Coronary artery (tissue), 2 donors: ENCODE measurements around the gene TMC3.

Experiments used
- DNase-seq: peaks from one replicate; pipeline ENCODE4 v3.0.0-alpha.2; 2017; ENCODE audit warnings: low spot score
- H3K27ac ChIP-seq, 2 donors: fragments of 200-600 bp; sonication (generic); one replicate each; pipeline ENCODE4 v1.5.1; 2016 to 2019
- H3K4me3 ChIP-seq: fragments of 200-600 bp; sonication (generic); 2 replicates; pipeline ENCODE4 v1.5.1; 2016; ENCODE audit warnings: mild to moderate bottlenecking, moderate library complexity
- TF ChIP-seq, protein P1 (sequence below): fragments of 200-600 bp; sonication (generic); IDR thresholded peaks from one replicate; pipeline ENCODE4 v1.5.1; 2019; ENCODE audit warnings: antibody characterized with exemption

TMC3 gene

DNA sequence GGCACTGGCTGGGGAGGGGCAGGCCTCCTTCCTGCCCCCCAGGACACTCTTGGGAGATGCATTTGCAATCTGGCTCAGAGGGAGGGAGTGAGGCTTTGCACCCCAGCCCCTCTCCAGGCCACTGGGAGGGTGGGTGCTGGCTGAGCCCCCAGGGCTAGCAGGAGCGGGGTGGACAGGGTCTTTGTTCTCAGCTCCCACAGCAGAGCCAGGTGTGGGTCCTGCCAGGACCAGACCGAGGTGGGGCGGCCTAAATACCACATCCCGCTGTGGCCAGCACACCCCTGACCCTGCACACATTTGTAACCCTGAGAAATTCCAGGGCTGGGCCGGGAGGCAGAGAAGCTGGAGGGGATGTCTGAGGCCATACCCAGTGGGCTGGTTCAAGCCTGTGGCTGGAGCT lies 91.1 kb downstream of the TMC3 start:
- DNase-seq, result no peak
- no peak overlapping the region for H3K27ac ChIP-seq

DNA sequence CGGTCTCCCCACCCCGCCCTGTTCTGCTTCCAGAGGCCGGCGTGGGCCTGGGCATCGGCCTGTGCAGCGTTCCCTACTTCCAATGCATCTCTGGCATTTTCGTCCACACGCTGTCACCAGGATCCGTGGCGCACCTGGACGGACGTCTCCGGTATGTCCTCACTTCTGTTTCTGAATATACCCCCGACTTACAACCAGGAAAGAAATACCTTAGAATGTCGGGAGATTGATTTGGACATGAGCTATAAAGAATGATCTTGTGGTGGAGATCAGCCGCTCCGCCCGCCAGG lies 91.5 kb downstream of the TMC3 start:
- TF ChIP-seq, protein P1, sequence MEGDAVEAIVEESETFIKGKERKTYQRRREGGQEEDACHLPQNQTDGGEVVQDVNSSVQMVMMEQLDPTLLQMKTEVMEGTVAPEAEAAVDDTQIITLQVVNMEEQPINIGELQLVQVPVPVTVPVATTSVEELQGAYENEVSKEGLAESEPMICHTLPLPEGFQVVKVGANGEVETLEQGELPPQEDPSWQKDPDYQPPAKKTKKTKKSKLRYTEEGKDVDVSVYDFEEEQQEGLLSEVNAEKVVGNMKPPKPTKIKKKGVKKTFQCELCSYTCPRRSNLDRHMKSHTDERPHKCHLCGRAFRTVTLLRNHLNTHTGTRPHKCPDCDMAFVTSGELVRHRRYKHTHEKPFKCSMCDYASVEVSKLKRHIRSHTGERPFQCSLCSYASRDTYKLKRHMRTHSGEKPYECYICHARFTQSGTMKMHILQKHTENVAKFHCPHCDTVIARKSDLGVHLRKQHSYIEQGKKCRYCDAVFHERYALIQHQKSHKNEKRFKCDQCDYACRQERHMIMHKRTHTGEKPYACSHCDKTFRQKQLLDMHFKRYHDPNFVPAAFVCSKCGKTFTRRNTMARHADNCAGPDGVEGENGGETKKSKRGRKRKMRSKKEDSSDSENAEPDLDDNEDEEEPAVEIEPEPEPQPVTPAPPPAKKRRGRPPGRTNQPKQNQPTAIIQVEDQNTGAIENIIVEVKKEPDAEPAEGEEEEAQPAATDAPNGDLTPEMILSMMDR, result no peak
- no peak overlapping the region for H3K4me3 ChIP-seq
- H3K27ac ChIP-seq, result no peak overlapping the region
- DNase-seq, result no peak

More for the DNA sequence above, 91.1 kb downstream of the TMC3 start:
- no peak overlapping the region for H3K4me3 ChIP-seq
- TF ChIP-seq, protein P1, result no peak

DNA sequence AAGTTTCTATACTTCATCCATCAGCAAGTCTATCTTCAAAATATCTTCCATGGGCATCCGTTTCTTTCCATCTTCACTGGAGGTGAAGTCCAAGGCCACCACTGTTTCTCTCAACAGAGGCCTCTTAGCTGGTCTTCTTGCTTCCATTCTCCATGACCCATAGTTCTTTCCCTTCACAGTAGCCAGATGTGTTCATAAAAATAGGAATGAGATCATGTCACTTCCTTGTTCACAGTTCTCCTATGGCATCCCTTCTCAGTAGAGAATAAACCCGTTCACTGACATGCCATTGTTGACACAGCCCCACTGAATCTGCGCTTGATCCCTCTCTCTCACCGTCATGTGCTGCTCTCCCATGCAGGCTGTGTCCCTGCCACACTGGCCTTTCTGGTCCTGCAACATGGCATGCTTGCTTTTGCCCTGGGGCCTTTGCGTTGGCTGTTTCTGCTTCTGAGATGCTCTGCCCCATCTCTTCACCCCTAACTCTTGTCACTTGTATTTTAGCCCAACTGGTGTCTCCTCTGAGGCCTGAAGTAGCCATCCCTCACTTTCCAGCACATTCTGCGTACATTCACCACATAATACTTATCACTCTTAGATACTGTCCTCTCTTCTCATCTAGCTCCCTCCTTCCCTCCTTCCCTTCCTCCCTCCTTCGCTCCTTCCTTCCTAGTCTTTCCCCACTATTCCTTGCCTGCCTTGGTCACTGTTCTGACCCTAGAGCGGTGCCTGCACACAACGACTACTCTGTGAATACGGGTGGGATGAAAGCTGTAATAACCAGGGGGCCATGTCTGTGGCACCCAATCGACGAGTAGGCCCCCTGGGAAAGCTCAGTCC lies 92.0 kb downstream of the TMC3 start:
- H3K27ac ChIP-seq, result no peak overlapping the region
- no peak for DNase-seq
- TF ChIP-seq, protein P1, result no peak

DNA sequence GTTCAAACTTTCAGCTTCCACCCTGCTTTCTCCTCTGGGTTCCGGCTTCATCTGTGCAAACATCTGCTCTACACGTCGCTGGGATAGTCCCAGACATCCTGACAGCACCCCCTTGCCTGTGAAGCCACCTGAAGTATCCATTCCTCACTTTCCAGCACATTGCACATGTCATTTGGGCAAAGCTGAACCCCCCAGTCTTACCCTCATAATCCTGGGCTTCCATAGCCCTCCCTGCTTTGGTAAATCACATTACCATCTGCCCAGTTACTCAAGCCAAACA lies 92.6 kb downstream of the TMC3 start:
- H3K27ac ChIP-seq, result no peak overlapping the region
- TF ChIP-seq, protein P1, result no peak
- DNase-seq, result no peak
- H3K4me3 ChIP-seq, result no peak overlapping the region

More for the DNA sequence above, 92.0 kb downstream of the TMC3 start:
- H3K4me3 ChIP-seq, result no peak overlapping the region
